Measurements from ENCODE around the gene HK2. TPM values are rescaled to one million over a fixed set of nuclear protein-coding genes. Genes with fewer than 3 reads are reported as not detected.

Gene HK2
- total and polyA plus RNA-seq, 5 experiments from 2014 or later: 1.2 to 7.3 (median 5.7) TPM

- DNase-seq: no peak
- Mint-ChIP-seq H3K4me1 (peaks cover 8 to 21% (median 16%) of the 10 kb centered on the region in 4 donors), H3K4me3 (no peak overlapping the region), H3K36me3 (peaks cover 0 to 19% (median 0%) of the 10 kb centered on the region in 3 donors), H3K27me3 (no peaks in the 10 kb centered on the region), H3K27ac (peak overlapping the region in 2 of 10 donors; percentile 34 to 46), H3K9me3 (no peaks in the 10 kb centered on the region)
- POLR2A ChIA-PET: interaction anchor here (1.4 kb wide), 1 partner anchor 14 kb away, joined by 3 read pairs; no protein-coding TSS in a partner anchor
- no peak for ATAC-seq
These were observed 29.9 kb downstream of the HK2 start for GRCh38 chr2:74863802-74864248.

- DNase-seq (peak in 1 of 10 donors; percentile 54), ATAC-seq (no peak)
- Mint-ChIP-seq H3K27me3 (no peaks in the 10 kb centered on the region), H3K4me3 (no peak overlapping the region), H3K36me3 (peaks cover 0 to 24% (median 2%) of the 10 kb centered on the region in 3 donors), H3K4me1 (peaks cover 8 to 21% (median 19%) of the 10 kb centered on the region in 4 donors), H3K9me3 (no peaks in the 10 kb centered on the region), H3K27ac (no peak overlapping the region)
- POLR2A ChIA-PET: no interaction called here
These were observed 31.1 kb downstream of the HK2 start for GRCh38 chr2:74864728-74865722.

GRCh38 chr2:74865770-74866674 is 32.1 kb downstream of the HK2 start:
- POLR2A ChIA-PET: no interaction called here
- Mint-ChIP-seq H3K9me3 (no peaks in the 10 kb centered on the region), H3K36me3 (peaks cover 0 to 25% (median 2%) of the 10 kb centered on the region in 3 donors), H3K27me3 (no peaks in the 10 kb centered on the region), H3K27ac (peak overlapping the region in 3 of 10 donors; percentile 32 to 62 (median 40)), H3K4me1 (peaks cover 8 to 23% (median 19%) of the 10 kb centered on the region in 4 donors), H3K4me3 (no peak overlapping the region)
- DNase-seq: peak in 1 of 10 donors; percentile 15
- no peak for ATAC-seq

- Mint-ChIP-seq H3K27me3 (no peaks in the 10 kb centered on the region), H3K4me1 (peaks cover 2 to 21% (median 17%) of the 10 kb centered on the region in 4 donors), H3K36me3 (peaks cover 0 to 30% (median 2%) of the 10 kb centered on the region in 3 donors), H3K9me3 (no peaks in the 10 kb centered on the region), H3K4me3 (no peak overlapping the region), H3K27ac (peak overlapping the region in 2 of 10 donors; percentile 20 to 51)
- ATAC-seq: no peak
- POLR2A ChIA-PET: no interaction called here
- peak in 1 of 10 donors; percentile 15 for DNase-seq
These were observed 34.1 kb downstream of the HK2 start for GRCh38 chr2:74867841-74868658.

- Mint-ChIP-seq H3K27ac (no peak overlapping the region), H3K27me3 (no peaks in the 10 kb centered on the region)
- POLR2A ChIA-PET: no interaction called here
These were observed 35.6 kb downstream of the HK2 start for GRCh38 chr2:74869517-74869916.

GRCh38 chr2:74870951-74871350 is 37.0 kb downstream of the HK2 start:
- Mint-ChIP-seq H3K27ac (peak overlapping the region in 1 of 10 donors; percentile 5), H3K36me3 (peaks cover 0 to 43% (median 4%) of the 10 kb centered on the region in 3 donors), H3K4me1 (peaks cover 4 to 21% (median 15%) of the 10 kb centered on the region in 4 donors), H3K27me3 (no peaks in the 10 kb centered on the region), H3K9me3 (no peaks in the 10 kb centered on the region), H3K4me3 (no peak overlapping the region)
- DNase-seq: no peak
- ATAC-seq: no peak
- POLR2A ChIA-PET: no interaction called here

More at GRCh38 chr2:74869517-74869916, 35.6 kb downstream of the HK2 start:
- DNase-seq: no peak
- H3K4me3 Mint-ChIP-seq: no peak overlapping the region
- no peaks in the 10 kb centered on the region for H3K9me3 Mint-ChIP-seq
- peaks cover 4 to 20% (median 14%) of the 10 kb centered on the region in 4 donors for H3K4me1 Mint-ChIP-seq
- no peak for ATAC-seq
- H3K36me3 Mint-ChIP-seq: peaks cover 0 to 40% (median 4%) of the 10 kb centered on the region in 3 donors

- POLR2A ChIA-PET: no interaction called here
- ATAC-seq (no peak), DNase-seq (no peak)
- Mint-ChIP-seq H3K4me1 (peaks cover 9 to 24% (median 15%) of the 10 kb centered on the region in 4 donors), H3K9me3 (no peaks in the 10 kb centered on the region), H3K27me3 (no peaks in the 10 kb centered on the region), H3K27ac (no peak overlapping the region), H3K4me3 (no peak overlapping the region), H3K36me3 (peaks cover 0 to 48% (median 5%) of the 10 kb centered on the region in 3 donors)
These were observed 37.5 kb downstream of the HK2 start for GRCh38 chr2:74871414-74871813.

GRCh38 chr2:74872389-74872836 is 38.5 kb downstream of the HK2 start:
- H3K4me1 Mint-ChIP-seq: peaks cover 9 to 17% (median 12%) of the 10 kb centered on the region in 4 donors
- H3K36me3 Mint-ChIP-seq: peaks cover 0 to 45% (median 5%) of the 10 kb centered on the region in 3 donors
- ATAC-seq (no peak), DNase-seq (no peak)
- no peaks in the 10 kb centered on the region for H3K27me3 Mint-ChIP-seq
- H3K4me3 Mint-ChIP-seq: no peak overlapping the region
- H3K27ac Mint-ChIP-seq: peak overlapping the region in 1 of 10 donors; percentile 44
- POLR2A ChIA-PET: interaction anchor here (0.5 kb wide), 1 partner anchor 35 kb away, joined by 4 read pairs; no protein-coding TSS in a partner anchor
- H3K9me3 Mint-ChIP-seq: no peaks in the 10 kb centered on the region

GRCh38 chr2:74873012-74873665 is 39.2 kb downstream of the HK2 start:
- H3K27me3 Mint-ChIP-seq: no peaks in the 10 kb centered on the region
- H3K4me1 Mint-ChIP-seq: peaks cover 8 to 14% (median 12%) of the 10 kb centered on the region in 4 donors
- peaks cover 0 to 41% (median 5%) of the 10 kb centered on the region in 3 donors for H3K36me3 Mint-ChIP-seq
- DNase-seq: no peak
- no peak for ATAC-seq
- H3K4me3 Mint-ChIP-seq: no peak overlapping the region
- POLR2A ChIA-PET: no interaction called here
- no peaks in the 10 kb centered on the region for H3K9me3 Mint-ChIP-seq
- no peak overlapping the region for H3K27ac Mint-ChIP-seq

- POLR2A ChIA-PET: interaction anchor here (1.2 kb wide), 1 partner anchor 24 kb away, joined by 3 read pairs; no protein-coding TSS in a partner anchor
- H3K36me3 Mint-ChIP-seq: peaks cover 0 to 39% (median 4%) of the 10 kb centered on the region in 3 donors
- peaks cover 7 to 10% (median 8%) of the 10 kb centered on the region in 4 donors for H3K4me1 Mint-ChIP-seq
- no peak for ATAC-seq
- no peak overlapping the region for H3K4me3 Mint-ChIP-seq
- DNase-seq: no peak
- H3K27ac Mint-ChIP-seq: peak overlapping the region in 4 of 10 donors; percentile 3 to 29 (median 12)
- no peaks in the 10 kb centered on the region for H3K27me3 Mint-ChIP-seq
- H3K9me3 Mint-ChIP-seq: no peaks in the 10 kb centered on the region
These were observed 40.0 kb downstream of the HK2 start for GRCh38 chr2:74873678-74874640.
